Lower lobe of right lung (tissue), 2 donors: ENCODE measurements around the gene ANGPT4. TPM values are rescaled to one million over a fixed set of nuclear protein-coding genes. Genes with fewer than 3 reads are reported as not detected.

ENCODE experiments used
- ATAC-seq, 2 donors: fragments of 200-7000 bp; cut with Tn5 transposase; one replicate each; pipeline ENCODE4 v1.9.1; 2020 to 2022; ENCODE audit warnings: mild to moderate bottlenecking in 2 of 2, moderate library complexity in 2 of 2
- DNase-seq: peaks from one replicate; pipeline ENCODE4 v3.0.0-alpha.2; 2020
- H3K27ac ChIP-seq: fragments of 200-600 bp; one replicate; pipeline ENCODE4 v1.8.0; 2022
- H3K27me3 ChIP-seq: fragments of 200-600 bp; one replicate; pipeline ENCODE4 v1.8.0; 2022; ENCODE audit warnings: low read depth
- H3K36me3 ChIP-seq: fragments of 200-600 bp; one replicate; pipeline ENCODE4 v1.8.0; 2022; ENCODE audit warnings: mild to moderate bottlenecking
- H3K4me1 ChIP-seq: fragments of 200-600 bp; one replicate; pipeline ENCODE4 v1.8.0; 2022
- H3K4me3 ChIP-seq: fragments of 200-600 bp; one replicate; pipeline ENCODE4 v1.8.0; 2022; ENCODE audit warnings: mild to moderate bottlenecking
- H3K9me3 ChIP-seq: fragments of 200-600 bp; one replicate; pipeline ENCODE4 v1.8.0; 2022
- intact Hi-C: fragments of 100-400 bp; cut with DNase I; formaldehyde crosslinking; loops from one replicate; pipeline ENCODE4 v1.11.0; 2022
- total RNA-seq: library from RNA; stranded (reverse); fragmentation: NEBNext Ultra II Directional; extraction: Animal tissue kit (Norgen Biotek cat#: 25700); gene quantifications from one replicate; pipeline ENCODE4 v1.2.1, GENCODE V29; 2021
- TF ChIP-seq, protein P1 (sequence below): fragments of 200-600 bp; IDR thresholded peaks from one replicate; pipeline ENCODE4 v1.8.0; 2022; ENCODE audit warnings: antibody characterized with exemption, mild to moderate bottlenecking
- donor health status: DM: no; HTN: yes; CAD: no; lungs with severe emphysema.

ANGPT4 gene
- total RNA-seq, 1 donor from 2014 or later: 6.0 TPM

DNA sequence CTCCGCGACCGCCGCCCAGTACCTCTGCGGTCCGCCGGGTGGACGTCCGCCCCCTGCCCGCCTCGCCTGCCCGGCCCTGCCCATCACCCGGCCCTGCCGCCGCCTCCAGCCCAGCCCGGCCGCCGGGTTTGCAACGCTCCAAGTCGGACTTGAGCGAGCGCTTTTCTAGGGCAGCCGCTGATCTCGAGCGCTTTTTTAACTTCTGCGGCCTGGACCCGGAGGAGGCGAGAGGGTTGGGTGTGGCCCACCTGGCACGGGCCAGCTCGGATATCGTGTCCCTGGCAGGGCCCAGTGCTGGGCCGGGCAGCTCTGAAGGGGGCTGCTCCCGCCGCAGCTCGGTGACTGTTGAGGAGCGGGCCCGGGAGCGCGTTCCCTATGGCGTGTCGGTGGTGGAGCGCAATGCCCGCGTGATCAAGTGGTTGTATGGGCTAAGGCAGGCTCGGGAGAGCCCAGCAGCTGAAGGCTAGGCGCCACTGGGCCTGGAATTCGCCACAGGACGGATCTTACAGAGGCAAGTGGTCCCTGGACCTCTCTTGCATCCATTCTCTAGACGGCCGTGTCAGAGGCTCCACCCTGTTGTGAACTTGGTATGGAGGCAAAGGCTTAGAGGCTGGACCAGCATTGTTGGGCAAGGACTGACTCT, 70.8 kb downstream of the ANGPT4 start:
- Histone ChIP-seq H3K4me1 (peaks cover 65% of the 10 kb centered on the region), H3K4me3 (peak overlapping the region; percentile 53), H3K27ac (peak overlapping the region; percentile 28), H3K9me3 (no peaks in the 10 kb centered on the region), H3K27me3 (peaks cover 8% of the 10 kb centered on the region), H3K36me3 (peaks cover 4% of the 10 kb centered on the region)
- intact Hi-C loops: no loop called here
- DNase-seq (no peak), ATAC-seq (no peak)
- TF ChIP-seq, protein P1, sequence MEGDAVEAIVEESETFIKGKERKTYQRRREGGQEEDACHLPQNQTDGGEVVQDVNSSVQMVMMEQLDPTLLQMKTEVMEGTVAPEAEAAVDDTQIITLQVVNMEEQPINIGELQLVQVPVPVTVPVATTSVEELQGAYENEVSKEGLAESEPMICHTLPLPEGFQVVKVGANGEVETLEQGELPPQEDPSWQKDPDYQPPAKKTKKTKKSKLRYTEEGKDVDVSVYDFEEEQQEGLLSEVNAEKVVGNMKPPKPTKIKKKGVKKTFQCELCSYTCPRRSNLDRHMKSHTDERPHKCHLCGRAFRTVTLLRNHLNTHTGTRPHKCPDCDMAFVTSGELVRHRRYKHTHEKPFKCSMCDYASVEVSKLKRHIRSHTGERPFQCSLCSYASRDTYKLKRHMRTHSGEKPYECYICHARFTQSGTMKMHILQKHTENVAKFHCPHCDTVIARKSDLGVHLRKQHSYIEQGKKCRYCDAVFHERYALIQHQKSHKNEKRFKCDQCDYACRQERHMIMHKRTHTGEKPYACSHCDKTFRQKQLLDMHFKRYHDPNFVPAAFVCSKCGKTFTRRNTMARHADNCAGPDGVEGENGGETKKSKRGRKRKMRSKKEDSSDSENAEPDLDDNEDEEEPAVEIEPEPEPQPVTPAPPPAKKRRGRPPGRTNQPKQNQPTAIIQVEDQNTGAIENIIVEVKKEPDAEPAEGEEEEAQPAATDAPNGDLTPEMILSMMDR: no peak

DNA sequence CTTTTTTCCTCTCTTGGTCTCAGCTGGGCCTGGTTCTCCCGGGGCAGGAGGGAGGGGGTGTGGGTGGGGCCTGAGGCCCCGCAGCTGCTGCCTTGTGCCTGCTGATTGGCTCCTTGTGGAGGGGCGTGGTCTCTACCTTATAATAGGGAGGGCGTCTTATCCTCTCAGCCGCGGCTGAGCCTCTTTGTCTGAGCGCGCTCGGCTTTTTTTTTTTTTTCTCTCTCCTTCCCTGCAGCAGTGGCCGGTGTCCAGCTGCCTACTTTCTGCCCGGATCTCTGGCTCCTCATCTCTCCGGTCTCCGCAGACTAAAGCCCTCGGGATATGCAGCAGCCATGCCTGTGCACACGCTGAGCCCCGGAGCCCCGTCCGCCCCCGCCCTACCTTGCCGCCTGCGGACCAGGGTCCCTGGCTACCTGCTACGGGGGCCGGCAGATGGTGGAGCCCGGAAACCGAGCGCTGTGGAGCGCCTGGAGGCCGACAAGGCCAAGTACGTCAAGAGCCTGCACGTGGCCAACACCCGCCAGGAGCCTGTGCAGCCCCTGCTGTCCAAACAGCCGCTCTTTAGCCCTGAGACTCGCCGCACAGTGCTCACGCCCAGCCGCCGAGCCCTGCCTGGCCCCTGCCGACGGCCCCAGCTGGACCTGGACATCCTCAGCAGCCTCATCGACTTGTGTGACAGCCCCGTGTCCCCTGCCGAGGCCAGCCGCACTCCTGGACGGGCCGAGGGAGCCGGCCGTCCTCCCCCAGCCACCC, 71.5 kb downstream of the ANGPT4 start:
- intact Hi-C loops: no loop called here
- TF ChIP-seq, protein P1: no peak
- Histone ChIP-seq H3K9me3 (no peaks in the 10 kb centered on the region), H3K4me3 (peak overlapping the region; percentile 53), H3K27ac (peak overlapping the region; percentile 39), H3K4me1 (peaks cover 65% of the 10 kb centered on the region), H3K36me3 (peaks cover 4% of the 10 kb centered on the region), H3K27me3 (peaks cover 8% of the 10 kb centered on the region)
- DNase-seq (peak; percentile 97), ATAC-seq (peak; percentile 95)

DNA sequence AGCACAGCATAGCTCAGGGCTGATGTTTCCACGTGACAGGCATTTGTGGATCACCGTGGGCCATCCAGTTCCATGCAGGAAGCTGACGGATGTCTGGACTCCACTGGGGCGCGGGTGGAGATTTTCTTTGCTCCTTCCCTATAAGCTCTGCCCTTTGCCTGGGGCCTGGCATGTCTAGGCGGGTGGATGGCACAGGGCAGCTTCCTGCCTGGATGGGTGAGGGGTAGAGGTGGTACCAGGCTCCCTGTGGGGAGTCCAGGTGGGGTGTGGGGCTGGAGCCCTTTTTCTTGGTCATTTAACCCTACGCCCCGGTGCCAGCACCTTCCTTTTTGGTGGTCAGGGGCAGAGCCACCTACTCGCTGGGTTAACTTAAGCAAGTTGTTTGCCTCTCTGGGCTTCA, 72.2 kb downstream of the ANGPT4 start:
- peaks cover 8% of the 10 kb centered on the region for H3K27me3 ChIP-seq
- DNase-seq: no peak
- H3K27ac ChIP-seq: no peak overlapping the region
- peaks cover 65% of the 10 kb centered on the region for H3K4me1 ChIP-seq
- no peak for ATAC-seq
- TF ChIP-seq, protein P1: no peak
- intact Hi-C loops: no loop called here
- peaks cover 4% of the 10 kb centered on the region for H3K36me3 ChIP-seq
- no peaks in the 10 kb centered on the region for H3K9me3 ChIP-seq
- no peak overlapping the region for H3K4me3 ChIP-seq

DNA sequence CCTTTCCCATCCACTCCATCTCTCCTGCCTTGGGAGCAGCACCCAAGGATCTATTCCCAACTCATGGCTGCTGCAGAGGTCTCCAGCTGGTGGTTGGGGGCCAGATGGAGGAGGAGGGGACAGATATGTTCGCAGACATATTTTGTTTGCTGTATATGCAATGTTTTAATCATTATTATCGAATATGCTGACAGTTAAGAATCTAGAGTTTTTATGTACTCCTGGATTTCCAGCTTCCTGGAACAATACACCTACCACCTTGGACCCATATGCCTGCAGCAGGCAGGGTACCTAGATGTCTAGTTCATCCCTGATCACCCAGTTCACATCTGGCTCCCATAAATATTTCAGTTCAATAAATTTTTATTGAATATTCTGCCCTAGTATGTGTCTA, 73.6 kb downstream of the ANGPT4 start:
- Histone ChIP-seq H3K36me3 (peaks cover 4% of the 10 kb centered on the region), H3K4me1 (peaks cover 72% of the 10 kb centered on the region), H3K9me3 (no peaks in the 10 kb centered on the region), H3K27me3 (peaks cover 8% of the 10 kb centered on the region), H3K4me3 (peak overlapping the region; percentile 57), H3K27ac (no peak overlapping the region)
- TF ChIP-seq, protein P1: no peak
- ATAC-seq: no peak
- DNase-seq: no peak
- intact Hi-C loops: no loop called here

DNA sequence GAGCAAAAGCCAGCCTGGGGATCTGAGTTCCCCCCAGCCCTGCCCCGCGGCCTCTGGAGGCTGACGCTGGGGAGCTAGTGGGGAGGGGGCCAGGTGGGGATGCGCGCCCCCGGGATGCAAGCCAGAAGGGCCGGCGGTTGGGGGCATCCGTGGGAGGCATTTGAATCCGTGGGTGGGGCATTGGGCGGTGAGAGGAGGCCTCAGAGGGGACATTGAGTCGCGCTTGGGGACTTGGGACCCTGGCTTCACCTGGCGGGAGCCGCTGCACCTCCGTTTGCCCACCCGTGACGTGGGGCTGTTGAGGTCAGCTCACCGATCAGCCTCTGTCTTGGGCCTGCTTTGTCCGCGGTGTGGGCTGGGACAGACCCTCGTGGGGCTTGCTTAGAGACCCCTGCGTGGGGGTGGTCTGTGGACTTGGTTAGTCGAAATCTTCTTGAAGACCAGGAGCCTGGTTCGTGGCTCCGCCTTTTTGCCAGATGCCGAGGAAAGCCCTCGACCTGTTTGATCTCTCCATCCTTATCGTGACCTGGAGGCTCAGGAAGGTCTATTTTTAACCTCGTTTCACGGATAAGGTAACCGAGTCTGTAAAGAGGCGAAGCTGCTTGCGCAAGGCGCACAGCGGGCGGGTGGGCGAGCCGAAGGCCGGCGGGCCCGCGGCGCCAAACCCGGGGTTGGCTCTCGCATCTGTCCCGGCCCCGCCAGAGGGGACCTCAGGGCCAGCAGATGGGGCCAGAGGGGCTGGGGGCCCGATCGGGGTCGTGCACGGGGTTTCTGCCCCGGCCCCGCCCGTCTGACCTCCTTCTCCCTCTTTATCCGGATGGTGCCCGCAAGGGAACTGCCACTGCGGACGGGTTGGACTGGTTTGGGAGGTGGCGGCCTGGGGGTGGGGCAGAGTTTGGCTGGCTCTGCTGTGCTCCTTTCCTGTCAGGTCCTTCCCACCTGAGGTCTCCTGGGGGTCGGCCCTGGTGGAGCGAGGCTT, 74.3 kb downstream of the ANGPT4 start:
- intact Hi-C loops: no loop called here
- peak; percentile 80 for DNase-seq
- TF ChIP-seq, protein P1: no peak
- Histone ChIP-seq H3K4me3 (peak overlapping the region; percentile 57), H3K4me1 (peaks cover 72% of the 10 kb centered on the region), H3K36me3 (peaks cover 4% of the 10 kb centered on the region), H3K27me3 (peaks cover 8% of the 10 kb centered on the region), H3K9me3 (no peaks in the 10 kb centered on the region), H3K27ac (peak overlapping the region; percentile 69)
- ATAC-seq: peak; percentile 66 to 74
